HG03097 (cell line): ENCODE results near the gene CAMK2D.

Experiments used
- ATAC-seq: cut with Tn5 transposase; IDR thresholded peaks from one replicate; pipeline ENCODE4 v1.9.1; 2021; ENCODE audit not compliant: unreplicated experiment, low FRiP score

The CAMK2D gene

GRCh38 chr4:113616443-113616842, 145.1 kb downstream of the CAMK2D start:
- ATAC-seq, result no peak

GRCh38 chr4:113614414-113614813, 147.1 kb downstream of the CAMK2D start:
- ATAC-seq, result no peak

- ATAC-seq, result no peak
These were observed 148.0 kb downstream of the CAMK2D start for GRCh38 chr4:113613503-113613902.

- ATAC-seq, result no peak
These were observed 151.0 kb downstream of the CAMK2D start for GRCh38 chr4:113610537-113610936.

GRCh38 chr4:113607998-113608397, 153.5 kb downstream of the CAMK2D start:
- ATAC-seq, result no peak

GRCh38 chr4:113607147-113607720, 154.3 kb downstream of the CAMK2D start:
- ATAC-seq, result no peak

- ATAC-seq, result no peak
These were observed 156.6 kb downstream of the CAMK2D start for GRCh38 chr4:113604955-113605354.

GRCh38 chr4:113603911-113604310, 157.6 kb downstream of the CAMK2D start:
- ATAC-seq, result no peak

GRCh38 chr4:113602646-113603228, 158.8 kb downstream of the CAMK2D start:
- ATAC-seq, result no peak

GRCh38 chr4:113601636-113602035, 159.9 kb downstream of the CAMK2D start:
- ATAC-seq, result no peak

GRCh38 chr4:113596396-113596795, 165.1 kb downstream of the CAMK2D start:
- no peak for ATAC-seq

GRCh38 chr4:113594231-113594556, 167.3 kb downstream of the CAMK2D start:
- ATAC-seq, result no peak

GRCh38 chr4:113593400-113594230, 167.9 kb downstream of the CAMK2D start:
- ATAC-seq, result no peak

- no peak for ATAC-seq
These were observed 169.6 kb downstream of the CAMK2D start for GRCh38 chr4:113591982-113592381.

GRCh38 chr4:113588895-113589668, 172.5 kb downstream of the CAMK2D start:
- ATAC-seq, result peak; percentile 57

GRCh38 chr4:113587640-113588275, 173.8 kb downstream of the CAMK2D start:
- no peak for ATAC-seq

- ATAC-seq, result no peak
These were observed 174.4 kb downstream of the CAMK2D start for GRCh38 chr4:113587156-113587555.

GRCh38 chr4:113586072-113586471, 175.5 kb downstream of the CAMK2D start:
- ATAC-seq, result no peak

GRCh38 chr4:113584407-113585150, 177.0 kb downstream of the CAMK2D start:
- no peak for ATAC-seq

- ATAC-seq, result no peak
These were observed 178.8 kb downstream of the CAMK2D start for GRCh38 chr4:113582737-113583136.
